Measurements from ENCODE around the gene C1QTNF2. TPM values are rescaled to one million over a fixed set of nuclear protein-coding genes. Genes with fewer than 3 reads are reported as not detected.

The C1QTNF2 gene
- total RNA-seq, 2 experiments from 2014 or later: not detected

GRCh38 chr5:160360310-160360709 is 10.1 kb downstream of the C1QTNF2 start:
- ATAC-seq (no peak), DNase-seq (no peak)
- Mint-ChIP-seq H3K36me3 (ENCODE audit: low read depth) (no peaks in the 10 kb centered on the region), H3K4me3 (no peak overlapping the region), H3K9me3 (no peaks in the 10 kb centered on the region), H3K27ac (no peak overlapping the region), H3K27me3 (peaks cover 3% of the 10 kb centered on the region), H3K4me1 (ENCODE audit: low read depth) (no peaks in the 10 kb centered on the region)
- POLR2A ChIA-PET: no interaction called here
- CTCF ChIA-PET: interaction anchor here (1.6 to 2.7 kb wide), 2 partner anchors 15 to 16 kb away, joined by 3 to 12 read pairs; no protein-coding TSS in a partner anchor
- intact Hi-C loops (cut with micrococcal nuclease): no loop called here
- TF ChIP-seq, protein P1, sequence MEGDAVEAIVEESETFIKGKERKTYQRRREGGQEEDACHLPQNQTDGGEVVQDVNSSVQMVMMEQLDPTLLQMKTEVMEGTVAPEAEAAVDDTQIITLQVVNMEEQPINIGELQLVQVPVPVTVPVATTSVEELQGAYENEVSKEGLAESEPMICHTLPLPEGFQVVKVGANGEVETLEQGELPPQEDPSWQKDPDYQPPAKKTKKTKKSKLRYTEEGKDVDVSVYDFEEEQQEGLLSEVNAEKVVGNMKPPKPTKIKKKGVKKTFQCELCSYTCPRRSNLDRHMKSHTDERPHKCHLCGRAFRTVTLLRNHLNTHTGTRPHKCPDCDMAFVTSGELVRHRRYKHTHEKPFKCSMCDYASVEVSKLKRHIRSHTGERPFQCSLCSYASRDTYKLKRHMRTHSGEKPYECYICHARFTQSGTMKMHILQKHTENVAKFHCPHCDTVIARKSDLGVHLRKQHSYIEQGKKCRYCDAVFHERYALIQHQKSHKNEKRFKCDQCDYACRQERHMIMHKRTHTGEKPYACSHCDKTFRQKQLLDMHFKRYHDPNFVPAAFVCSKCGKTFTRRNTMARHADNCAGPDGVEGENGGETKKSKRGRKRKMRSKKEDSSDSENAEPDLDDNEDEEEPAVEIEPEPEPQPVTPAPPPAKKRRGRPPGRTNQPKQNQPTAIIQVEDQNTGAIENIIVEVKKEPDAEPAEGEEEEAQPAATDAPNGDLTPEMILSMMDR (IDR thresholded peaks at IDR 0.05): no peak

DNA sequence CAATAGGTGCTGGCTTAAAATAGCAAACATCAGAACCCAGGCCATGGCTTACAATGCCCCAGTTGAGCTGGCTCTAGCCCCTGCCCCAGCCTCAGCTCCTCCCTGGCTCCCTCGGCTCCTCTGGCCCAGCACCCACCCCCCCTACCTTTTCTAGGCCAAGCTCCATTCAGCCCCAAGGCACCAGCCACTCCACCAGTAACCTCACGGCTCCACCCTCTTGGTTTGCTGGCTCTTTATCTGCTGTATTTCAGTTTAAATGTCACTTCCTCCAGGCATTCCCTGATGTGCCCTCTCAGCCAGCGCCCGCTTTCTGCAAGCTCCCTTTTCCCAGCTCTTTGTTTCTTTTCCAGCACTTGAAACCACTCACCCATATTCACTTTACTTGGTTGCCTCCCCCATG is 10.6 kb downstream of the C1QTNF2 start:
- Mint-ChIP-seq H3K36me3 (ENCODE audit: low read depth) (no peaks in the 10 kb centered on the region), H3K27ac (no peak overlapping the region), H3K9me3 (no peaks in the 10 kb centered on the region), H3K27me3 (peaks cover under 1% of the 10 kb centered on the region), H3K4me3 (no peak overlapping the region), H3K4me1 (ENCODE audit: low read depth) (no peaks in the 10 kb centered on the region)
- intact Hi-C loops (cut with micrococcal nuclease): no loop called here
- ChIA-PET CTCF (interaction anchor here (1.6 to 2.7 kb wide), 2 partner anchors 14 to 16 kb away, joined by 3 to 12 read pairs; no protein-coding TSS in a partner anchor), POLR2A (no interaction called here)
- TF ChIP-seq, protein P1 (IDR thresholded peaks at IDR 0.05): no peak
- ATAC-seq: no peak
- no peak for DNase-seq

- Mint-ChIP-seq H3K27ac (no peak overlapping the region), H3K9me3 (no peaks in the 10 kb centered on the region), H3K4me3 (no peak overlapping the region), H3K27me3 (no peaks in the 10 kb centered on the region), H3K36me3 (ENCODE audit: low read depth) (no peaks in the 10 kb centered on the region), H3K4me1 (ENCODE audit: low read depth) (no peaks in the 10 kb centered on the region)
- POLR2A ChIA-PET: no interaction called here
- CTCF ChIA-PET: interaction anchor here (1.6 to 2.7 kb wide), 2 partner anchors 14 to 17 kb away, joined by 3 to 12 read pairs; no protein-coding TSS in a partner anchor
- DNase-seq: no peak
- TF ChIP-seq, protein P1 (IDR thresholded peaks at IDR 0.05): no peak
- ATAC-seq: no peak
- intact Hi-C loops (cut with micrococcal nuclease): no loop called here
These were observed 11.2 kb downstream of the C1QTNF2 start for GRCh38 chr5:160359242-160359641.

GRCh38 chr5:160357861-160358411 is 12.5 kb downstream of the C1QTNF2 start:
- TF ChIP-seq, protein P1 (IDR thresholded peaks at IDR 0.05): no peak
- ChIA-PET CTCF (interaction anchor here (1.3 to 2.7 kb wide), 2 partner anchors 12 to 19 kb away, joined by 3 to 12 read pairs; no protein-coding TSS in a partner anchor), POLR2A (no interaction called here)
- H3K9me3 Mint-ChIP-seq: no peaks in the 10 kb centered on the region
- H3K27me3 Mint-ChIP-seq: no peaks in the 10 kb centered on the region
- DNase-seq: no peak
- H3K4me3 Mint-ChIP-seq: no peak overlapping the region
- H3K36me3 Mint-ChIP-seq (ENCODE audit: low read depth): no peaks in the 10 kb centered on the region
- H3K27ac Mint-ChIP-seq: no peak overlapping the region
- H3K4me1 Mint-ChIP-seq (ENCODE audit: low read depth): no peaks in the 10 kb centered on the region
- ATAC-seq: no peak
- intact Hi-C loops (cut with micrococcal nuclease): no loop called here

- intact Hi-C loops (cut with micrococcal nuclease): no loop called here
- H3K27me3 Mint-ChIP-seq: no peaks in the 10 kb centered on the region
- H3K9me3 Mint-ChIP-seq: no peaks in the 10 kb centered on the region
- no peak for DNase-seq
- ChIA-PET POLR2A (no interaction called here), CTCF (interaction anchor here (1.3 kb wide), 1 partner anchor 20 kb away, joined by 3 read pairs; no protein-coding TSS in a partner anchor)
- H3K4me1 Mint-ChIP-seq (ENCODE audit: low read depth): no peaks in the 10 kb centered on the region
- H3K27ac Mint-ChIP-seq: no peak overlapping the region
- TF ChIP-seq, protein P1 (IDR thresholded peaks at IDR 0.05): no peak
- ATAC-seq: no peak
- no peaks in the 10 kb centered on the region for H3K36me3 Mint-ChIP-seq (ENCODE audit: low read depth)
- H3K4me3 Mint-ChIP-seq: no peak overlapping the region
These were observed 13.0 kb downstream of the C1QTNF2 start for GRCh38 chr5:160357394-160357793.
